Kidney glomerular epithelial cell (primary cell): ENCODE data around the gene CFAP46.

Experiments used
- DNase-seq: peaks from one replicate; lab custom pipeline; 2025; lab: John Stamatoyannopoulos, UW

Gene CFAP46

GRCh38 chr10:132861884-132862461, 80.4 kb downstream of the CFAP46 start:
- no peak for DNase-seq

GRCh38 chr10:132861116-132861691, 81.2 kb downstream of the CFAP46 start:
- no peak for DNase-seq

GRCh38 chr10:132860532-132860931, 81.8 kb downstream of the CFAP46 start:
- no peak for DNase-seq

GRCh38 chr10:132859084-132859855, 83.1 kb downstream of the CFAP46 start:
- no peak for DNase-seq

GRCh38 chr10:132858121-132859081, 84.0 kb downstream of the CFAP46 start:
- no peak for DNase-seq

- DNase-seq = no peak
Measured at GRCh38 chr10:132856869-132857524, 85.4 kb downstream of the CFAP46 start.

- no peak for DNase-seq
Measured at GRCh38 chr10:132855889-132856288, 86.5 kb downstream of the CFAP46 start.

- DNase-seq = no peak
Measured at GRCh38 chr10:132851451-132851850, 90.9 kb downstream of the CFAP46 start.

GRCh38 chr10:132850896-132851295, 91.5 kb downstream of the CFAP46 start:
- DNase-seq = no peak

- no peak for DNase-seq
Measured at GRCh38 chr10:132850246-132850645, 92.1 kb downstream of the CFAP46 start.

- no peak for DNase-seq
Measured at GRCh38 chr10:132849546-132850031, 92.8 kb downstream of the CFAP46 start.

- no peak for DNase-seq
Measured at GRCh38 chr10:132848951-132849545, 93.3 kb downstream of the CFAP46 start.

- DNase-seq = no peak
Measured at GRCh38 chr10:132848291-132848701, 94.1 kb downstream of the CFAP46 start.

GRCh38 chr10:132847856-132848255, 94.5 kb downstream of the CFAP46 start:
- DNase-seq = no peak

GRCh38 chr10:132847416-132847777, 95.0 kb downstream of the CFAP46 start:
- DNase-seq = no peak

- DNase-seq = no peak
Measured at GRCh38 chr10:132846631-132847415, 95.5 kb downstream of the CFAP46 start.

- DNase-seq = no peak
Measured at GRCh38 chr10:132845780-132846595, 96.4 kb downstream of the CFAP46 start.

GRCh38 chr10:132845041-132845551, 97.3 kb downstream of the CFAP46 start:
- DNase-seq = no peak
